Body of pancreas (tissue), 4 donors: ENCODE data around the gene FCHSD2.

ENCODE experiments used
- CTCF ChIP-seq, 7 experiments: fragments of 450-650 bp in 4 of 7; fragments of 200-600 bp in 3 of 7; sonication (generic) in 3 of 7; IDR thresholded peaks; one replicate each; pipeline ENCODE4 v1.5.1; 2016 to 2019; ENCODE audit warnings: antibody characterized with exemption in 7 of 7
- POLR2A ChIP-seq, 3 donors: fragments of 450-650 bp; IDR thresholded peaks; one replicate each; pipeline ENCODE4 v1.6.1; 2016; ENCODE audit warnings: antibody characterized with exemption in 3 of 3, mild to moderate bottlenecking in 2 of 3

- TF ChIP-seq CTCF (IDR thresholded peaks at IDR 0.05): no peak
- TF ChIP-seq POLR2A (IDR thresholded peaks at IDR 0.05): no peak
These were observed 17.3 kb downstream of the FCHSD2 start for GRCh38 chr11:73124800-73125199.
